ENCODE measurements around the gene TSPAN33.

DNA sequence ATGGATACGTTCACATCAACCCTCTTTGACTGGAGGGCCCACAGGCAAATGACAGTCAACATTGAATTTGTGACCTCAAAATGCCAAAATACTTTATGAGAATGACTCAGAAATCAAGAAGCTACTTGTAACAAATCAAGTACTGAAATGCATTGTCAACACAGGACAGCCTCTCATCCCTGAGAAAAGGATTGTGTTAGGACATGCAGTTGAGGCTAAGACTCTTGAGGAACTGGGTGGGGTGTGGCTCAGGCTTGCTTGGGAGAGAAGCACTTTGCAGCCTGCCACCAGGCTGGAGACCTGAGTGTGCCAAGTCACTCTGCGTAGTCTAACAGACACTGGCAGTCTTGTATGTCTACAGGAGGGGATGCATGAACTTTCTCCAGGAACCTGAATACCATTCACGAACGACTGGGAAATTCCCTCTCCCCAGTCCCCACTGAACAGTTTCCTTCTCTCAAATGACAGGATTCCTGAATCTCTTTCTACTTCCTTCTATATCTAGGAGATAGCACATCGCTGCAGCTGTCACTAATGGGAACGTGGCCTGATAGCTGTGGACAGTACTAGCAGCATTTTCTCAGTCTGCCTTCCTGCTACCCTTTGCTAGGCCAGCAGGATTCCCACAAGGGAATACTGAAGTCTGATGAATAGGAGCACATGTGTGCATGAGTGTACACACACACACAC, 40.6 kb downstream of the TSPAN33 start:
- TF ChIP-seq GATA2 (IDR thresholded peaks at IDR 0.05; ENCODE audit: low read depth, low read length) (no peak), GATA3 (IDR thresholded peaks at IDR 0.05; ENCODE audit: low read depth, low read length) (no peak)

All from SH-SY5Y (cell line).